OCI-LY7 (cell line): ENCODE results near the gene CDH1. TPM values are rescaled to one million over a fixed set of nuclear protein-coding genes. Genes with fewer than 3 reads are reported as not detected.

Experiments
- BruUV-seq: library from RNA; stranded (reverse); fragments of 400-500 nt; replicated peaks from 2 replicates; lab custom pipeline; 2021; lab: Mats Ljungman, UMichigan
- CTCF ChIA-PET: fragments of 300-600 bp; sonication (Branson Sonifier 250); formaldehyde crosslinking; loops from one replicate; lab custom pipeline; 2022; ENCODE audit warnings: antibody characterized with exemption; ENCODE audit not compliant: unreplicated experiment; lab: Charles Lee
- POLR2A ChIA-PET: fragments of 300-600 bp; sonication (Branson Sonifier 250); formaldehyde crosslinking; loops from one replicate; lab custom pipeline; 2022; ENCODE audit warnings: antibody characterized with exemption; lab: Charles Lee
- DNase-seq: peaks from one replicate; pipeline ENCODE4 v3.0.0-alpha.2; 2015; ENCODE audit warnings: low spot score
- H2AFZ ChIP-seq: fragments of 200-600 bp; sonication (generic), shearing (Covaris generic); 2 replicates; pipeline ENCODE4 v1.6.1; 2014; ENCODE audit warnings: mild to moderate bottlenecking, antibody characterized with exemption, low read length, moderate library complexity
- H3K27ac ChIP-seq: fragments of 200-600 bp; sonication (generic); 2 replicates; pipeline ENCODE4 v1.5.1; 2014; ENCODE audit warnings: mixed run types, low read depth, mild to moderate bottlenecking, moderate library complexity, low read length, inconsistent platforms; ENCODE audit not compliant: poor library complexity, severe bottlenecking
- H3K36me3 ChIP-seq: fragments of 200-600 bp; sonication (generic); 2 replicates; pipeline ENCODE4 v1.6.1; 2014; ENCODE audit warnings: mild to moderate bottlenecking, antibody characterized with exemption, low read length, moderate library complexity, mixed read lengths; ENCODE audit not compliant: insufficient read depth
- H3K4me1 ChIP-seq: fragments of 200-600 bp; sonication (generic); 2 replicates; pipeline ENCODE4 v1.5.1; 2014; ENCODE audit warnings: mild to moderate bottlenecking, low read length; ENCODE audit not compliant: insufficient read depth, poor library complexity, severe bottlenecking
- H3K4me2 ChIP-seq: fragments of 200-600 bp; sonication (generic); 2 replicates; pipeline ENCODE4 v1.6.1; 2014; ENCODE audit warnings: mild to moderate bottlenecking, low read length
- H3K4me3 ChIP-seq: fragments of 200-600 bp; sonication (generic); 2 replicates; pipeline ENCODE4 v1.5.1; 2014; ENCODE audit warnings: mild to moderate bottlenecking, low read depth, low read length; ENCODE audit not compliant: poor library complexity, severe bottlenecking
- H3K79me2 ChIP-seq: fragments of 200-600 bp; sonication (generic); 2 replicates; pipeline ENCODE4 v1.6.1; 2016; ENCODE audit warnings: low read depth, mild to moderate bottlenecking, low read length, moderate library complexity, mixed read lengths; ENCODE audit not compliant: insufficient read depth
- H3K9me2 ChIP-seq: fragments of 200-600 bp; sonication (generic); 2 replicates; pipeline ENCODE4 v1.6.1; 2016; ENCODE audit warnings: mild to moderate bottlenecking, low read length, mixed read lengths; ENCODE audit not compliant: insufficient read depth
- H3K9me3 ChIP-seq: fragments of 200-600 bp; sonication (generic); 2 replicates; pipeline ENCODE4 v1.6.1; 2014; ENCODE audit warnings: mild to moderate bottlenecking, mixed run types, low read length, mixed read lengths
- H4K20me1 ChIP-seq: fragments of 200-600 bp; sonication (generic); 2 replicates; pipeline ENCODE4 v1.6.1; 2014; ENCODE audit warnings: mild to moderate bottlenecking, antibody characterized with exemption, low read length, moderate library complexity, mixed read lengths; ENCODE audit not compliant: insufficient read depth
- CTCF ChIP-seq: fragments of 200-600 bp; sonication (generic); conservative IDR thresholded peaks from 2 replicates; pipeline ENCODE4 v1.5.1; 2014; ENCODE audit warnings: mild to moderate bottlenecking, antibody characterized with exemption, low read length, moderate library complexity, mixed read lengths
- EZH2phosphoT487 ChIP-seq: fragments of 200-600 bp; sonication (generic); IDR thresholded peaks from 2 replicates; pipeline ENCODE4 v1.6.1; 2018; ENCODE audit warnings: low read depth, borderline replicate concordance, mild to moderate bottlenecking, mixed run types, antibody characterized with exemption, low read length, moderate library complexity, mixed read lengths
- intact Hi-C: fragments of 100-400 bp; cut with micrococcal nuclease; formaldehyde crosslinking; loops from one replicate; pipeline ENCODE4 v1.10.0; 2022; ENCODE audit not compliant: unreplicated experiment
- total RNA-seq, 2 experiments: library from RNA; depleted of rRNA in 1 of 2; stranded (reverse); fragments of >200 nt in 1 of 2; shearing (Covaris generic) in 1 of 2; gene quantifications; 2 replicates each; pipeline ENCODE4 v1.2.3, GENCODE V29; 2014 to 2022

The CDH1 gene
- total RNA-seq, 2 experiments from 2014 or later = not detected

GRCh38 chr16:68746951-68747350 lies 9.9 kb downstream of the CDH1 start:
- no peak overlapping the region for H2AFZ ChIP-seq
- no peaks in the 10 kb centered on the region for H4K20me1 ChIP-seq
- no peak for DNase-seq
- H3K4me2 ChIP-seq = no peak overlapping the region
- no peaks in the 10 kb centered on the region for H3K9me3 ChIP-seq
- no peaks in the 10 kb centered on the region for H3K36me3 ChIP-seq
- BruUV-seq = no TSS peak
- H3K4me3 ChIP-seq = no peak overlapping the region
- intact Hi-C loops = no loop called here
- CTCF ChIA-PET = no interaction called here
- TF ChIP-seq CTCF (no peak), EZH2phosphoT487 (no peak)
- H3K27ac ChIP-seq = no peak overlapping the region
- POLR2A ChIA-PET = no interaction called here
- H3K79me2 ChIP-seq = no peaks in the 10 kb centered on the region
- no peaks in the 10 kb centered on the region for H3K9me2 ChIP-seq
- H3K4me1 ChIP-seq = peaks cover 10% of the 10 kb centered on the region

- BruUV-seq = no TSS peak
- no peaks in the 10 kb centered on the region for H3K79me2 ChIP-seq
- no peaks in the 10 kb centered on the region for H3K9me2 ChIP-seq
- H3K4me3 ChIP-seq = no peak overlapping the region
- no peaks in the 10 kb centered on the region for H4K20me1 ChIP-seq
- no peaks in the 10 kb centered on the region for H3K9me3 ChIP-seq
- H3K4me2 ChIP-seq = no peak overlapping the region
- no peak overlapping the region for H3K27ac ChIP-seq
- CTCF ChIA-PET = no interaction called here
- no peak for DNase-seq
- no peak overlapping the region for H2AFZ ChIP-seq
- peaks cover 3% of the 10 kb centered on the region for H3K4me1 ChIP-seq
- TF ChIP-seq CTCF (0 out of 2 replicates have a peak, but pooled peaks have one; percentile 25), EZH2phosphoT487 (no peak)
- intact Hi-C loops = no loop called here
- POLR2A ChIA-PET = no interaction called here
- H3K36me3 ChIP-seq = no peaks in the 10 kb centered on the region
These were observed 12.3 kb downstream of the CDH1 start for GRCh38 chr16:68749432-68749831.

- Histone ChIP-seq H3K36me3 (no peaks in the 10 kb centered on the region), H4K20me1 (no peaks in the 10 kb centered on the region), H3K4me3 (no peak overlapping the region), H2AFZ (no peak overlapping the region), H3K79me2 (no peaks in the 10 kb centered on the region), H3K9me3 (no peaks in the 10 kb centered on the region), H3K27ac (no peak overlapping the region), H3K9me2 (no peaks in the 10 kb centered on the region), H3K4me2 (no peak overlapping the region), H3K4me1 (peaks cover 6% of the 10 kb centered on the region)
- no peak for DNase-seq
- no TSS peak for BruUV-seq
- TF ChIP-seq CTCF = no peak
- TF ChIP-seq EZH2phosphoT487 = no peak
- intact Hi-C loops = no loop called here
- CTCF ChIA-PET = no interaction called here
- POLR2A ChIA-PET = interaction anchor here (0.6 to 1.0 kb wide), 3 partner anchors 18 to 34 kb away, joined by 3 to 5 read pairs (median 4); no protein-coding TSS in a partner anchor
These were observed 13.2 kb downstream of the CDH1 start for GRCh38 chr16:68750193-68750695.
